HT1080 (cell line): Measurements from ENCODE around the gene GAB2. TPM values are rescaled to one million over a fixed set of nuclear protein-coding genes. Genes with fewer than 3 reads are reported as not detected.
A peak's percentile ranks its signal among the peaks of the same experiment; 100 is the strongest.
"Not testable (repeated sequence)": the region's sequence is repeated elsewhere in the genome, so short reads cannot be mapped to it uniquely, and the experiment has no call there.

Experiments used
- DNase-seq: peaks from one replicate; pipeline ENCODE4 v3.0.0-alpha.2; 2015; ENCODE audit warnings: low read depth
- total RNA-seq: library from RNA; depleted of rRNA; stranded (reverse); fragments of >200 nt; shearing (Covaris generic); gene quantifications from 2 replicates; pipeline ENCODE4 v1.2.3, GENCODE V29; 2014

GAB2 gene
- total RNA-seq, 1 experiment from 2014 or later = 1.9 TPM

DNA sequence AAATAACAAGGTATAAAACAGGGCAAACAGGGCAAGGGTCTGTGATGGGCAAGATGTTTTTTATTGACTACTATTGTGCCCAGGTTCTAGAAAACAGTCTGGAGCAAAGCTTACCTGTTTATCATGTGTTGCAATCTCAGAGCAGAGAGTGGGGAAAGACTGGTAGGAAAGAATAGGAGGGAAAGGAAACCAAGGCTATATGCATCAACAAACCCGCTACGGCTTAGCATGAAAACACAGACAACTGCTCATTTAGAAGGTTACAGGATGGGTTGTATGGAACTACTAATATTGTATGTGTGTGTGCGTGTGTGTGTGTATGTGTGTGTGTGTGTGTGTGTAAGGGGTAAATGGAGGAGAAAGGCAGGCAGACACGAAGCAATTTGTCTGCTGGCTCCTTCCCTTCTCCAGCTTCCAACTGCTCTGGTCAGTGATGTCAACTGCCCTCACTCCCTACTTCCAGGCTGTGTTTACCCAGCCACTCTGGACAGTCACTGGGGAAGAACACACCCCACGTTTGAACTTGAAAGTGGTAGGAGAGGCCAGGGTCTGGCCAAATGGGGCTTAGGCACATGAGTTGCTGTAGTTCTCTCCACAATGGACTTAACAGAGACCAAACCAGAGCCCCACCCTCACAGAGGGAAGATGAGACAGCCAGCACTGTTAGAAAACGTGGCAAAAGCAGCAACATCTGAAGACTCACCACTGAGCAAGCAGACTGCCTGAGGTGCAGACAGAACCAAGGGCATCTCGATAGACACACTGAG is 47.0 kb downstream of the GAB2 start:
- no peak for DNase-seq

DNA sequence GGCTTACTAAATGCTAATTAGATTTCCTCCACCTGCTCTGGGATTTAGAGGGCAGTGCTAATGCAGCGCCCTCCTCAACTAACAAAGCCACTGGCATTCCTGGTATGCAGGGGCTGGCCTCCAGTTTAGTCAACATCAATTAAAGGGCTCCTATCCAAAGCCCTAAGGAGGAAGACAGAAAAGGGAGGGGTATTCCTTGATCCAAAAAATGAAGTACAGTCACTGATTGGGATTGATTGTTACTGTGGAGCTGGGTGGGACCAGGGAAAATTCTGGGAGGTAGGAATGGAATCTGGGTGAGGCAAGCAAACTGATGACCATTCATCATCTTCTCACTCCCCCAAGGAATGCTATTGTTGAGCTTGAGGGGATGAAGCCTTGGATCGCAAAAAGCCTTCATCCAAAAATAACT is 52.2 kb downstream of the GAB2 start:
- peak; percentile 57 for DNase-seq

DNA sequence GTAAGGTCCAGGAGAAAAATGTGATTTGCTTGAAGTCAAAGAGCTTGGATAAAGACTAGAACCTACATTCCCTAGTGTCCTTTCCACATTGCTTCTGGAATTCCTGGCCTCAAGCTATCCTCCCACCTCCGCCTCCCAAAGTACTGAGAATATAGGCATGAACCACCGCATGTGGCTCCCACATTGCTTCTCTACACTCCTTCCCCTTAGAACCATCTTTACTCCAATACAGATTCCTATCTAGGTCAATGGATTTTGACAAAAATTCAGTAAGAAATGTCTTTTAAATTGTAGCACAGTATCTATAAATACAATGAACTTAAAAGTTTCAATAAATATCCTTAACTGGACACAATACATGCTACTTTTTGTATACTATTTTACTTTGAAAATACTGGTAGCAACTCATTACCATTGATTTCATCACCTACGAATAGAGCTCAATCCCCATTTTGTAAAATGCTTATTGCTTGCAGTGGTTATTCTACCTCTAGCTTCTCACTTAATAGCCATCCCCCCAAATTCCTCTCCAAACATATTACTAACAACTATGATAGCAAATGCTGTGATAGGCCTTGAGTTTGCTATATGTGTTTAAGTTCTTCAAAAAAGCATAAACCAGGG is 53.4 kb downstream of the GAB2 start:
- DNase-seq = no peak

DNA sequence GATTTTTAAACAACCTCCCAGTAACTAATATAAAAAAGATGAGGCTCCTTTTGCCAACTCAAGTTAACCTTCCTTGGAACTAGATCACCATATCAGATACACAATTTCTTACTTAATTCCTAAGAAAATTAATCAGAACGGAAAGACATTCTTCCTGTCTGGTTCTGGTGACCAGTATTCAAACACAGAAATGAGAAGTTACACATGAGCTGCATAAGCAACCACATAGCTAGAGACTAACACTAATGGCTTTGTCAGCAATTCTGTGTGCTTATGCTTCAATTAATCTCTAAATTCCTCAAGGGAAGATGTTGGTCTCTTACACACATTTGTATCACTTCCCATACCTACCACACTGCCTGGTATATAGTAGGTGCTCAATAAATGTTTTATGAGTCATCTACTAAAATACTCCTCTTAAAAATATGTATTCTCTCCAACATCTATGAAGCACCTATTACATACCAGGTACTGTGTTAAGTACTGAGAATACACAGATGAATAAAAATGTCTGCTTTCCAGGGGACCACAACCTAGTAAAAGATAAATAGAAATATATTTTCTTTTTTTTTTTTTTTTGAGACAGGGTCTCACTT is 54.5 kb downstream of the GAB2 start:
- DNase-seq = no peak

DNA sequence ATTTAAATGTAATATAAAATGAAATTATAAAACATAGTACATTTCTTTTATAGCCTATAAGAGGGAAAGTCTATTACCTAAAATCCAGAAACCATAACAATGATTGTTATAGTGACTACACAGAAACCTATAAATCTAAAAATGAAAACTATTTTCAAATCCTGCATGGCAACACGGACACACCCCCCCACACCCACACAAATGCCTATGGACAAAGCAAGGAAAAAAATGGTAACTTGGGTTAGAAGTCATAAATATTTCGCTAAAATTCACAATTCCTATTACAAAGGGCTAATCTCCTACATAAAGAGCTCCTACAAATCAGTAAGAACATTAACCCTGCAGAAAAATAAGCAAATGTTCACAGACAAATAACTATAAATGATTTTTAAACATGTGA is 56.4 kb downstream of the GAB2 start:
- no peak for DNase-seq

DNA sequence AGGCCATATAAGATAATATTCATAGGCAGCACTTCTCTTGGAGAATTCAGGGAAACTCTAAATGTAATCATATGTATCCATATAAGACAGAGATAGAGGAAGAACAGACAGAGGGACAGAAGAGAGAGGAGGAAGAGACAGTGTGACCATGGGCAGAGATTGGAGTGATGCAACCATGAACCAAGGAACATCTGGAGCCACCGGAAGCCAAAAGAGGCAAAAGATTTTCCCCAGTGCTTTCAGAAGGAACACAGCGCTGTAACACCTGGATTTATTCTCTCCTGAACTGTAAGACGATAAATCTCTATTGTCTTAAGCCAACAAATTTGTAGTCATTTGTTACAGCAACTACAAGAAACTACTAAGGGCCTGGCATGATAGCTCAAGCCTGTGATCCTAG is 57.7 kb downstream of the GAB2 start:
- DNase-seq = no peak

DNA sequence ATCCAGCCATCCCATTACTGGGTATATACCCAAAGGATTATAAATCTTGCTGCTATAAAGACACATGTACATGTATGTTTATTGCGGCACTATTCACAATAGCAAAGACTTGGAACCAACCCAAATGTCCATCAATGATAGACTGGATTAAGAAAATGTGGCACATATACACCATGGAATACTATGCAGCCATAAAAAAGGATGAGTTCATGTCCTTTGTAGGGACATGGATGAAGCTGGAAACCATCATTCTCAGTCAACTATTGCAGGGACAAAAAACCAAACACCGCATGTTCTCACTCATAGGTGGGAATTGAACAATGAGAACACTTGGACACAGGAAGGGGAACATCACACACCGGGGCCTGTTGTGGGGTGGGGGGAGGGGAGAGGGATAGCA is 59.7 kb downstream of the GAB2 start:
- not testable (repeated sequence) for DNase-seq

DNA sequence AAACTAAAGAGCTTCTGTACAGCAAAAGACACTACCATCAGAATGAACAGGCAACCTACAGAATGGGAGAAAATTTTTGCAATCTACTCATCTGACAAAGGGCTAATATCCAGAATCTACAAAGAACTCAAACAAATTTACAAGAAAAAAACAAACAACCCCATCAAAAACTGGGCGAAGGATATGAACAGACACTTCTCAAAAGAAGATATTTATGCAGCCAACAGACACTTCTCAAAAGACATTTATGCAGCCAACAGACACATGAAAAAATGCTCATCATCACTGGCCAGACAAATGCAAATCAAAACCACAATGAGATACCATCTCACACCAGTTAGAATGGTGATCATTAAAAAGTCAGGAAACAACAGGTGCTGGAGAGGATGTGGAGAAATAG is 60.2 kb downstream of the GAB2 start:
- not testable (repeated sequence) for DNase-seq

DNA sequence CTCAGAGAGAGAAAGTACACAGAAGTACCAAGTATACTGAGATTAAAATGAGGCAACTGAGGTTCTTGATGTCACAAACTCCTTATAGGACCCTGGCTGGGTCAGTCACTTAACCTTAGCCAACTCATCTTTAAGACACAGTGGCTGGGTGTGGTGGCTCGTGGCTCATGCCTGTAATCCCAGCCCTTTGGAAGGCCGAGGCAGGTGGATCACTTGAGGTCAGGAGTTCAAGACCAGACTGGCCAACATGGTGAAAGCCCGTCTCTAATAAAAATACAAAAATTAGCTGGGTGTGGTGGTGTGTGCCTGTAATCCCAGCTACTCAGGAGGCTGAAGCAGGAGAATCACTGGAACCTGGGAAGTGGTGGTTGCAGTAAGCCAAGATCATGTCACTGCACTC is 61.9 kb downstream of the GAB2 start:
- not testable (repeated sequence) for DNase-seq

DNA sequence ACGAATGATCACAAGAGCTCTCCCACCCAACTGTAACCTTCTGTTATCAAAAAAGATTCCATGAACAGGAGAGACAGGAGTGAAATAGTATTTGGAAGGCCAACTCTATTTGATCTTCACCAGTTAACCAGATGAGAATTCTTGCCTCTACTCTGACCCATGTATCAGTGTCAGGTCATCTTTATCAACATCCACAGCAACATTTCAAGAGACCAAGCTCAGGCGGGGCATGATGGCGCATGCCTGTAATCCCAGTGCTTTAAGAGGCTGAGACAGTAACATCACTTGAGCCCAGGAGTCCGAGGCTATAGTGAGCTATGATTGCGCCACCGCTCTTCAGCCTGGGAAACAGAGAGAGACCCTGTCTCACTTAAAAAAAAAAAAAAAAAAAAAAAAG is 62.3 kb downstream of the GAB2 start:
- DNase-seq = no peak

DNA sequence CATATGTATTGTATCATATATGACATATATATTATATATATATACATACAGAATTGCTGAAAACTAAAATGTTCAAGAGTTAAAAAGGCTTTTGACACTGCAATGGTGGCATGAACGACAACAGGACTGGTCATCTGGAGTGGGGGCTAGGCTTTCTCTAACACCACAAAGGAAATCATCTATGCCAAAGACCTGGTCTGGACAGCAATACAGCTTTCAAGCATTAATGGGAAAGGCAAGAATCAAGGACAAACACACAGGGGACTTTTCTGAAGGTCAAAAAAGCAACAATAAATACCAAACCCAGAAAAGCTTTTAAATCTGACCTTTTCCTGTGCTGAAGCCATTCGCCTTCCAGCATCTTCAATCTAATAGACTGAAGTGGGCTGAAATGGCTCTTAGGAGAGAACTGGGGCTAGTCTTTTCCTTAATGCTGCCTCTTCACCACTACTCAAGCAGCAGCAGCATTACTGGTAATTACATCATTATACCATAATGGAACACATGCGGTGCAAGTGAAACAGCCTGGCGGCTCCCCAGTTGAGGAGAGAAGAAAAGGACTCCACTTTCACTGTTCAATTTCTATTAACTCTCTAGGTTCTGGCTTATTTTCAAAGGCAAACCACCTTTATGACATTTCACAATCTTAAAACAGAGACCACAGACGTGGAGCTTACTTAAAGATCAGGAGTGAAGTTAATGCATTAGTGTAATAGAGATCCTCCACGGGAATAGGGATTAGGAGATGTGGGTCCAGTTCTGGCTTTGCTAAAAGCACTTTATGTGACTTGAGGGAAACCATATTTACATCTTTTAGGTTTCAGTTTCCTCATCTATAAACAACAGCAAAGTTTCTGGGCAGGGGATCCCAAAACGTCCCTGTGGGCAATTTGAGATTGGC is 63.0 kb downstream of the GAB2 start:
- DNase-seq = no peak

DNA sequence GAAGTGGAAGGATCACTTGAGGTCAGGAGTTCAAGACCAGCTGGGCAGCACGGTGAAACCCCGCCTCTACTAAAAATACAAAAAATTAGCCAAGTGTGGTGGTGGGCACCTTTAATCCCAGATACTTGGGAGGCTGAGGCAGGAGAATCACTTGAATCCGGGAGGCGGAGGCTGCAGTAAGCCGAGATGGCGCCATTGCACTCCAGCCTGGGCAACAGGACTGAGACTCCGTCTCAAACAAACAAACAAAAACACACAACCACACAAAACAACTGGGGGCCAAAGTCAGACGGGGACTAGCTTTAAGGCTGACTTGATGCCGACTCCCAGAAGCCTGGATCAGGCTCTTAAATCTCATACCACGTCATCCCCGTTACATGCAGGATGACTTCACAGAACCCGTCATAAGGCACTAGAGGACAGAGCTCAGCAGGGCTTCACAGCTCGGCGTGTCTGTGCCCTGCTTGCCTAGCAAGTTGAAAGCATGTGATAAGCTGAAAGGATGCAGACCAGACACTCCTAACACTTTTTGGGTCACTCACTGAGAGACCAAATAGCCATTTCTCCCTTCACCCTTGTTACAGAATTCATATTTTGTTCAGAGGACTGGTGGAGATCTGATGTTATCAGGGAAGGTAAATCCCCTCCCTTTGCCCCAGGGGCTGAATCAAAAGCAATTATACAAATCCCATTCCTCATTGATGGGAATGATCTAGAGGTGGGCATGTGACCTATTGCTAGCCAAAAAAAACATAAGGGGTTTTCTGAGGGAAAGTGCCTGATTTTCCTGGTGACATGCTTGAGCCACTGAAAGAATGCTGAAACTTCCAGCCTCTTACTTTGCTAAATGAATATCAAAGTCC is 65.4 kb downstream of the GAB2 start:
- no peak for DNase-seq

DNA sequence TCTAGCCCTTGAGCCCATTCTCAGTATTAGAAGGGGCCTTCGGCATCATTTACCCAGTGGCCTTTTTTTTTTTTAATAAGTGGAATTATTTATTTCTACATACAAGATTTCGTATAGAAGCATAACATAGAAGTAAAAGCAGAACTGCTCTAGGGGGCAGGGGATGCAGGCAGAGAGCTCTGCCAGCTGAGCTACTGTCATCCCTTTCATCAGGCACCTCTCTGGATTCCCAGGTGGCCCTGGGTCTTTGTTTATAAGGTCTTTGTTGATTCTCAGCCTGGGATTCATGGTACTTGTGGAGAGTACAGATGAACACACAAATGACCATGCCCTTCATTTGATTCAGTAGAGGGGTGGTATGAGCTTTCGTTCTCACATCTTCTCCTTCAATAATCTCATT is 66.4 kb downstream of the GAB2 start:
- no peak for DNase-seq

DNA sequence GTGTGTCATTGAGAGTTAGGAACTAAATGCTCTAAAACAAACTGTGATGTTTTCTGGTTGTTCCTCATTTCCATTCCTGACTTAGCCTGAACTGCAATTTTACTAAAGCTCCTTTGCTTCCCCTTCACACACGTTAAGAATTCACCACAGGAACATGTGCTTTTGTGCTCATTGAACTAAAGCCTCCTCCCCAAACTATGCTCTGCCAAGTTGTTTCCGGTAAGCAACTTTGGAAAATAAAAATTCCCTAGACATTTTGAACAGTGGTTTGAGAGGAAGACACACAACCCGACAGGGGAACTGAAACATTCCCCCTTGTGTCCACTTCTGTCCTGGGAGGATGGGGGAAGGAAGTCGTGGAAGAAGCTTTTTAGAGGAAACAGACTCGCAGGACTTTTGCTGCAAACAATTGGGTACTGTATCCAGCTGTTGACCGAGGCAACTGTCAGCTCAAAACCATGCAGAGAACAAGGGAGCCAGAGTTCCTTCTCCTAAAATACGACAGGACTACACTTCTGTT is 66.9 kb downstream of the GAB2 start:
- DNase-seq = peak; percentile 15

DNA sequence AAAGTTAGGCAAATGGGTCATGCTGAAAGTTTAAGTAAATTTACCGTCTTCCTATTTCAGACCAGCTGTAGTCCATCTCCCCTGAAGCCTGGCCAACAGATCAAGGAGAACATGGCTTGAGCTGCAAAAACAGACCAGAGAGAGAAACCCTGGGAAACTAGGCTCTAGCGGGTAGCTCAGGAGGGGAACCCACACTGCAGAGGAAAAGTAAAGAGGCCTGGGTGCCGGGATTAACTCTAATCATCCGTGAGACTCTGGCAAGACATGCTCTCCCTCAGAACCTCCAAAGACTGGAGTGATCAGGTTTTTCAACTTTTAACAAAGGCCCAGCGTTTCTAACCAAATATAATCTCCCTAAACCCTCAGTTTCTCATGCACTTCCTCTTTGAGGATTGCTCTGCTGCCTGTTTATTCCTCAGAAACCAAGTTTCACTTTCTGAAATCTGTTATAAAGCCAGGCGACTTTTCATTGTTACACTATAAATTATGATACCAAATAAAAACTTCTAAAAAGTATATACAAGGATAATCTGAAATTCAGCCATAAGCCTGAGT is 67.5 kb downstream of the GAB2 start:
- no peak for DNase-seq

DNA sequence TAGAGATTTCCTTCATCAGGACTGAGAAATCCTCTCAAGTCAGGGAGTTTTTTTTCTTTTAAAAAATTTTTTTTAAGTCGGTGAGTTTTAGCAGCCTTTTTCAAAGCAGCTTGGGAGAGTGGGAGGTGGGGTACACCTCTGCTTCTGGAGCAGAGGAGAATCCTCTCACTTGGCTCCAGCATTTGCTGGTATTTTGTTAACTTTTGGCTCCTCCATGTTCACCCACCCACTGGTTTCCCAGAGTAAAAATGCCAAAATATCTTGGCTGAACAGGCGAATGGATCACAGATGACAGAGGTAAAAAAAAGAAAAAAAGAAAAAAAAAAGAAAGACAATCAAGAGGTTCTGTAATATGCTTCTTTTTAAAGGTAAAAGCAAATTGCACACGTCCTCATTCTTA is 68.0 kb downstream of the GAB2 start:
- DNase-seq = no peak

DNA sequence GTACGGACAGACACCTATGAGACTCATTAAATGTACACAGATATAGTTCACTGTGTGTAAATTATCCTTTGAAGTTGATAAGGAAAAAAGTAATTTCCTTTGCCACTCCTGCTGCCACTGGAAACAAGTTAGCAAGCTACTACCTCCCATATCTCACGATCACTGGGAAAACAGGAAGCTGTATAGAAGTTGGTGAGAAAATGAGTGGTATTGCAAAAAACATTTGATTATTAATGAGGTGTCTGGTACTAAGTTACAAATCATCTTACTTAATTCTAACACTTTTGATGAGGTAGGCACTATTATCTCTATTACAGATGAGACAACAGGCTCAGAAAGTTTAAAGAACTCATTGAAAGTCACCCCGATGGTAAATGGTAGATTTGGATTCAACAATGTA is 68.5 kb downstream of the GAB2 start:
- no peak for DNase-seq

DNA sequence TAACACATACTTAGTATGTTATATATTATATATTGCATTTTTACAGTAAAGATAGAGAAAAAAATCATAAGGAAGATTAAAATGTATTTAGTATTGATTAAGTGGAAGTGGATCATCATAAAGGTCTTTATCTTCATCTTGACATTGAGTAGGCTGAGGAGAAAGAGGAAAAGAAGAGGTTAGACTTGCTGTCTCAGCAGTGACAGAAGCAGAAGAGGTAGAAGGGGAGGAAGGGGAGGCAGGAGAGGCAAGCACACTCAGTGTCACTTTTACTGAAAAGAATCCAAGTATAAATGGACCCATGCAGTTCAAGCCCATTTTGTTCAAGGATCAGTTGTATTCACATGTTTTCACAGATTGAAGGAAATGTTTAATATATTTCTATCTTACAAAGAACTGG is 69.7 kb downstream of the GAB2 start:
- no peak for DNase-seq

DNA sequence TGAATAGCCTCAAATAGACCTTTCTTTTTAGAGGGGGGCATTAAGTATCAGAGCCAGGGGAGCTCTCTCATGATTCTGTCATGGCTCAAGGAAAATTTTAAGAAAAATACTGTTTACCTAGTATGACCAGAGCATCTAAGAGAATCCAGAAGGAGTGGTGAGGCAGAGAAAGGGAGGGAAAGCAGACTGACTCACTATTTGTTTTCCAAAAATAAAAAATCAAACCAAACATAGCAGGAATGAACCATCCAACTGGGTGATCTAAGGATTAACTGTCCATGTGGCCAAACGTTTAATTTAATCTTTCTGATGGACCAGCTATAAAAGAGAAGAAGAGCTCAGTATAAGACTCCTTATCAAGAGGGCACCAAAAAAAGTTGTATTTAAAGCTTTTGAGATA is 70.8 kb downstream of the GAB2 start:
- DNase-seq = peak; percentile 6

DNA sequence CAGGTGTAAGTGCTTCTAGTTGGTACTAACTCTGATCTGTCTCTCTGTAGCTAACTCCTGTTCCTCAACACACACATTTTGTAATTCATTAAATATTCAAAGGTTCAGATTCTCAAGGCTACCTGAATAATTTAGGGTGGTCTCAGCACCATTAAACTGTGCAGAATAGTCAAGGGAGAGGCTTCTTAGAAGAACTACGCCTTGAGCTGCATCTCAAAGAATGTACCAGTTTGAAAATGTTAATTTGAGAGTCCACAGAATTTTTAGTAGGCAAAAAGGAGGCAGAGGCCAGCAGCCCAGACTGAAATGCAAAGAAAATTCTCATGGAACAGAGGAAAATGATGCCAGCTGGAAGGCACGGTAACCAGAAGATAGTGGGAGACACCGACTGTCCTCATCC is 72.2 kb downstream of the GAB2 start:
- DNase-seq = no peak
